Embryonic facial prominence (tissue), 1 donor: ENCODE data around the gene TMEM33.
"Not testable (repeated sequence)": the region's sequence is repeated elsewhere in the genome, so short reads cannot be mapped to it uniquely, and the experiment has no call there.

Experiments
- DNase-seq: peaks from one replicate; pipeline ENCODE4 v3.0.0-alpha.2; 2016; ENCODE audit errors: extremely low spot score

Gene TMEM33

DNA sequence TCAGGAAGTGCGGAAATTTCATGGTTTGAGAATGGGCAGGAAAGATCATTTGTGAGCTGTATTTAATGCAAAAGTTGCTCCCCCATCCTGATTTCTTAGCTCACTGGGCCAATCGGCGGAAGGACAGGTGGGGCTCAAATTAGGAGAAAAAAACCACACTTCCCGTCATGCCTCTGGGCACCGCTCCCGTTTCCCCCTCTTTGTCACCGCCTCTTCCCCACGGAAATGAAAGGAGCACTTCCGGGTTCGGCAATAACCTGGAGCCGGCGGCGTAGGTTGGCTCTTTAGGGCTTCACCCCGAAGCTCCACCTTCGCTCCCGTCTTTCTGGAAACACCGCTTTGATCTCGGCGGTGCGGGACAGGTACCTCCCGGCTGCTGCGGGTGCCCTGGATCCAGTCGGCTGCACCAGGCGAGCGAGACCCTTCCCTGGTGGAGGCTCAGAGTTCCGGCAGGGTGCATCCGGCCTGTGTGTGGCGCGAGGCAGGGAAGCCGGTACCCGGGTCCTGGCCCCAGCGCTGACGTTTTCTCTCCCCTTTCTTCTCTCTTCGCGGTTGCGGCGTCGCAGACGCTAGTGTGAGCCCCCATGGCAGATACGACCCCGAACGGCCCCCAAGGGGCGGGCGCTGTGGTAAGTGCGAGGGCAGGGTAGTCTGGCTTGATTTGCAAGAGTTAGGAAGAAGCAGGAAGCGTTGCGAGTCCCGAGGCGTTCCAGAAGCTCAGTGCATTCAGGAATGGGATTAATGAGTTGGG lies at the start of gene TMEM33:
TMEM33 (plus strand) TSS at position 529 of the 751 bp plus-strand sequence; CDS start at position 585, 56 bp downstream.
- peak; percentile 91 for DNase-seq

GRCh38 chr4:41885456-41885855 lies 49.8 kb upstream of the TMEM33 start:
- DNase-seq = no peak

GRCh38 chr4:41887277-41887676 lies 48.0 kb upstream of the TMEM33 start:
- no peak for DNase-seq

DNA sequence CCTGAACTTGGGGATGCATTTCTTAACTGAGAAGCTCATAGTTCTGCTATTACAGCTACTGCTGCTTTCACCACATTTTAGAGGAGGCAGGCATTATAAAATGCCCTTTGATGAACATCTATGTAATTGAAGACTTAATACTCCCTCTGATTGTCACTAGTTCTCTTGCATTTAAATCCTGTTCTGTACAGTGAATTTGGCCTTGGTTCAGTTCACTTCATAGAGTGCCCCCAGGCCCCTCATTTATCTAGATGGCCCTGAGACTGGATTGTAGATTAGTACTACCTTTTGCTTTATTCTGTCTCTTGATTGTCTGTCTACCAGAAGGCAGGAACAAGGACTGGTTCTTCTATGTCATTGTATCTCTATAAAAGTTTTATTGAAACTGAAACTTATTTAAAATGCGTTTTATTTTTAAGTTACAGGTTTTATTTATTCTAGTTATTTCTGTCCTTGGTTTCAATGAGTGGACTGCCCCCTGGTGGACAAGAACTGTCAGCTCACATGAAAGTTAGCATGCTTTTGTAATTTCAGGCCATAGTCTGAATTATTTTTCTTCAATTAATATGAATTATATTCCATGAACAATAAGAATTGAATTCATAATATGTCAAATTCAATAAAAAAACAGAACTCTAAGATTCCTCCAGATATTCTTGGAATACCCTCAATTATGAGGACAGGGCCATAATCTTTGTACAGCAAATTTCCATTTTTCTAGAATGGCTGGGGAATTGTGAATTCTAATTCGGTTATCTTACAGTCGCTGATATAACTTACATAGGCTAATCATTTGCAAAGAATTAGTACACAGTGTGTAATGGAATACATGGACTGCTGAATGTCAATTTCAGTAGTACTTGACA lies 47.2 kb upstream of the TMEM33 start:
- peak; percentile 33 for DNase-seq

GRCh38 chr4:41888687-41889074 lies 46.5 kb upstream of the TMEM33 start:
- no peak for DNase-seq

DNA sequence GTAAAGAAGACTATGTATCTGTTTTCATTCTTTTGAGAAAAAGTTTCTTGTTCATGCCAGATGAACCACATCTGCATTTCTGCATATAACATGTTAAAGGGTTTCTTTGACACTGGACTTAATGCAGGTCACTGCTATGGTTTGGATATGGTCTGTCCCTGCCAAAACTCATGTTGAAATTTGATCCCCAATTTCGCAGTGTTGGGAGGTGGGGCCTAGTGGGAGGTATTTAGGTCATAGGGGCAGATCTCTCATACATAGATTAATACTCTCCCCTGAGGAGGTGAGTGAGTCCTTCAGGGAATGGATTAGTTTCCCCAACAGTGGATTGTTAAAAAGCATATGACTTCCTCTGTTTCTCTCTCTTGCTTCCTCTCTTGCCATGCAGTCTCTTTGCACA lies 45.9 kb upstream of the TMEM33 start:
- no peak for DNase-seq

DNA sequence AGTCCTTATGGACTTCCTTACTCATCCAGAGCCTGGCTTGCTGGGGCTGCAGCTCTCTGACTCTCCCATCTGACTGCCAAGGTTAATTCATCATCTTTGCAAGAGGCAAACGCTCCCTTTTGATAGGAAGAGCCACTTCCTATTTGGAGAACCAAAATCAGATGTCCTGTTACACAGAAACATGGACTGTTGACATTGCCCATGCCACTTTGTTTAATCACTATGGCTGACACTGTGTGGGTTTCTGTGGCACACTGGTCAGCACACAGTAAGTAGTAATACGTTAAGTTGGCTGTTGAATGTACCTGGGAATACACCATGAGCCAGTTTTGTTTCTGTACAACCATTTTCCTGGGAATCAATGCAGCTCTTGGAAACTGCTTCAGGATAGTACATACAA lies 45.1 kb upstream of the TMEM33 start:
- no peak for DNase-seq

- DNase-seq = no peak
Observed at GRCh38 chr4:41896648-41897047, 38.6 kb upstream of the TMEM33 start.

GRCh38 chr4:41897698-41898097 lies 37.5 kb upstream of the TMEM33 start:
- no peak for DNase-seq

GRCh38 chr4:41909136-41909535 lies 26.1 kb upstream of the TMEM33 start:
- not testable (repeated sequence) for DNase-seq

- DNase-seq = no peak
Observed at GRCh38 chr4:41912546-41912945, 22.7 kb upstream of the TMEM33 start.

- DNase-seq = no peak
Observed at GRCh38 chr4:41913509-41913908, 21.7 kb upstream of the TMEM33 start.

GRCh38 chr4:41918278-41918677 lies 17.0 kb upstream of the TMEM33 start:
- DNase-seq = no peak

DNA sequence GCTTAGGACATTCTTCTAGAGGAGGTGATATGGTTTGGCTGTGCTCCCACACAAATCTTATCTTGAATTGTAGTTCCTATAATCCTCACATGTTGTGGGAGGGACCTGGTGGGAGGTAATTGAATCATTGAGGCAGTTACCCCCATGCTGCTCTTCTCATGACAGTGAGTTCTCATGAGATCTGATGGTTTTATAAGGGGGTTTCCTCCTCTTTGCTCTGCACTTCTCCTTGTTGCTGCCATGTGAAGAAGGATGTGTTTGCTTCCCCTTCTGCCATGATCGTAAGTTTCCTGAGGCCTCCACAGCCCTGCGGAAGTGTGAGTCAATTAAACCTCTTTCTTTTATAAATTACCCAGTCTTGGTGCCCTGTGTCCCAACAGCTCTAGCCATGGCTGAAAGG lies 14.8 kb upstream of the TMEM33 start:
- not testable (repeated sequence) for DNase-seq

- DNase-seq = no peak
Observed at GRCh38 chr4:41921476-41921875, 13.8 kb upstream of the TMEM33 start.

DNA sequence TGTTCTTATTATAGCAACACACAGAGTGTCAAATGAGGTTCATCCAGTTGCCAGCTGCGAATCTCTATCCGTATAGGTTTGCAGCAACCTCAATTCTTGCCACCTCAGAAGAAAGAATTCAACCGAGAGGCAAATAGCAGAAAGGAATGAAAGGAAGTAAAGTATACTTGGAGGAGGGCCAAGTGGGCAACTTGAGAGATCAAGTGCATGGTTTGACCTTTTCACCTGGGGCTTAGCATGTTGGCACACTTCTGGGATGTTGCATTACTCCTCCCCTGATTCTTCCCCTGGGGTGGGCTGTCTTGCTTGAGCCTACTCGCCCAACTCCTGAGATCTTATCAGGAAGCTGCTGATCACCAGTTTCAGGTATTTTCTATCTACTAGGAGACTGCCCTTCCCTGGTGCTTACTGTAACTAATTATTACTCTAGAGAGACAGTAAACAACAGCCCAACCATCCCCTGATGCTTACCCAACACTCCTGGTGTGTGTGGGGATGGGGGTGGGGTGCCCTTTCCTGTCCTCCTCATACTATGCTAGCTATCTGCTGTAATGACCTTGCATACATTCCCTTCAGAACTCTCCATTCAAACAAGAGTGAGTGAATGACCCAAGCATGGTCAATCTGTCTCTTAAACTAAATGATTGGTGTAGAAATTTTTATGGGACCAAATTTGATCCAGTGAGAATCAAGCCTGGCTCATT lies 7.3 kb upstream of the TMEM33 start:
- no peak for DNase-seq

DNA sequence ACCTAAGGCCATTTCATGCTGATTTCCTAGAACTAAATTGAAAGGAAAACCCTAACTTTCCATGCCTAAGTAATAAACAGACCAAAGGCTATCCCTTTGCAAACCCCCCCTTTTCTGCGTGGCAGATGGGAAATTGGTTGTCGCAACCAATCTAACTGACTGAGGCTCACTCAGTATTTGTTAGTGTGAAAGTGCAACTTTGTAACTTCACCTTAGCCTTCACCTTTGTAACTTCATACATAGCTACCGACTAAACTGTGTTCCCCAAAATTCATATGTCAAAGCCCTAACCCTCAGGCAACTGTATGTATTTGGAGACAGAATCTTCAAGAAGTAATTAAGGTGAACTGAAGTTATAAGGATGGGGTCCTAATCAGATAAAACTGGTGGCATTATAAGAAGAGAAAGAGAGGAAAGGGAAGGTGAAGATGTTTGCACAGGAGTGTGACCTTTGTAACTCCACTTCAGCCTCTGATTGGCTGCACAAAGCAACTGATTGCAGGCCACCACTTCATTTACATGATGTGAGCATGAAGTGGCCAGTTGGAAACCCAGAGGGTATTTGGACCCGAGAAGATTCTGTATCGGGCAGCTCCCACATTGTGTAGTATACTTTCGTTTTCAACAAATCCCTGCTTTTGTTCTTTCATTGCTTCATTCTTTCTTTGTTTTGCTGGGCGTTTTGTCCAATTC lies 4.9 kb upstream of the TMEM33 start:
- no peak for DNase-seq

GRCh38 chr4:41932988-41933387 lies 2.2 kb upstream of the TMEM33 start:
- DNase-seq = no peak

- no peak for DNase-seq
Observed at GRCh38 chr4:41933997-41934503, 1.2 kb upstream of the TMEM33 start.

GRCh38 chr4:41934514-41934900 lies 722 bp upstream of the TMEM33 start:
- DNase-seq = no peak

GRCh38 chr4:41935652-41936021 lies 408 bp downstream of the TMEM33 start:
- DNase-seq = no peak
